ENCODE data around the gene NDUFS1.
"Not testable (repeated sequence)": the region's sequence is repeated elsewhere in the genome, so short reads cannot be mapped to it uniquely, and the experiment has no call there.

- TF ChIP-seq POLR2A (IDR thresholded peaks at IDR 0.05) = not testable (repeated sequence)
- TF ChIP-seq, protein P1, sequence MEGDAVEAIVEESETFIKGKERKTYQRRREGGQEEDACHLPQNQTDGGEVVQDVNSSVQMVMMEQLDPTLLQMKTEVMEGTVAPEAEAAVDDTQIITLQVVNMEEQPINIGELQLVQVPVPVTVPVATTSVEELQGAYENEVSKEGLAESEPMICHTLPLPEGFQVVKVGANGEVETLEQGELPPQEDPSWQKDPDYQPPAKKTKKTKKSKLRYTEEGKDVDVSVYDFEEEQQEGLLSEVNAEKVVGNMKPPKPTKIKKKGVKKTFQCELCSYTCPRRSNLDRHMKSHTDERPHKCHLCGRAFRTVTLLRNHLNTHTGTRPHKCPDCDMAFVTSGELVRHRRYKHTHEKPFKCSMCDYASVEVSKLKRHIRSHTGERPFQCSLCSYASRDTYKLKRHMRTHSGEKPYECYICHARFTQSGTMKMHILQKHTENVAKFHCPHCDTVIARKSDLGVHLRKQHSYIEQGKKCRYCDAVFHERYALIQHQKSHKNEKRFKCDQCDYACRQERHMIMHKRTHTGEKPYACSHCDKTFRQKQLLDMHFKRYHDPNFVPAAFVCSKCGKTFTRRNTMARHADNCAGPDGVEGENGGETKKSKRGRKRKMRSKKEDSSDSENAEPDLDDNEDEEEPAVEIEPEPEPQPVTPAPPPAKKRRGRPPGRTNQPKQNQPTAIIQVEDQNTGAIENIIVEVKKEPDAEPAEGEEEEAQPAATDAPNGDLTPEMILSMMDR (IDR thresholded peaks at IDR 0.05) = not testable (repeated sequence)
Measured at GRCh38 chr2:206171624-206172397, 12.6 kb upstream of the NDUFS1 start.

Measured in thyroid gland (tissue), 4 donors.